Measurements from ENCODE around the gene MORN4. TPM values are rescaled to one million over a fixed set of nuclear protein-coding genes. Genes with fewer than 3 reads are reported as not detected.
"Not testable (repeated sequence)": the region's sequence is repeated elsewhere in the genome, so short reads cannot be mapped to it uniquely, and the experiment has no call there.

The MORN4 gene
- 1.6 and 3.4 TPM in 2 replicates for total RNA-seq (2014; rRNA removed; shearing (Covaris generic))

DNA sequence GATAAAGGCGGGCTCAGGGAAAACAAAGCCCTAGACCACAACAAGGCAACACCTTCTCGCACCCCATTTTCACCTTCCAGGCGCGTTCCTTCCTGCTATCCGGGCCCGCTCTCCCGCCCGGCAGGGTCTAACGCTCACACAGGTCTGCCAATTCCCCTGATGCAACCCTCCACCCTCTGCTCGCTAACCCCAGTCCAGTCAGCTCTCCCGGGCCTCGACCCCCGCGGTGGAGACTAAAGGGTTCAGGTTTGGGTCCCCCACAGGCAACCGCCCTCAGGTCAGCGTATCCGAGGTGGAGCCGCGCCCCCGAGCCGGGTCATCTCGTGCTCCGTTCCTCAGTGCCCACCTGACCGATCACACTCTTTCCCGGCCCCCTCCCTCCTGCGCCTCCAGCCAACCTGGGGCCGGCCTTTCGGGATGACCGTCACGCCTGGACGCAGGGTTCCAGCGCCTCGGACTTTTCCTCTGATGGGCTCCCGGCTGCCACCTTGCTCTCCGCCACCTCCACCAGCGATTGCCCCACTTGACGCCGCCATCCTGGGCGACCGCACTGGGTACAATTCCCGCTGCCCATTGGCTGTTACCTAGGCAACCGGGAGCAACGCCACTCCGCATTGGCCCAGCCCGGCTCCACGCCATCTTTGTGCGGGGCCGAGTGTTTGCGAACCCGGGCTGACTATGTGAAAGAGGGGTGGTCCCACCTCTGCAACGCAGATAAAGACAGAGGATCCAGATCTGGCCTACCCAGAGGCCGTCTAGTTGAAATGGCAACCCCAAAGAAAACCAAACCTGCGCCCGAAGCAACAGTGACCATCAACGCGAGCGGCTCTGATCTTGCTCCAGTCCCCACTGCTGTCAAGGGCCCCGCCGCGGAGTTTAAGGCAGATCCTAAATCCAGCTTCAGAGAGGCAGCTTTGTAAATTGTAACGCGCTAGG, at the start of gene MORN4:
Gene MORN4, minus strand, starts transcription at position 552 of the 936 bp plus-strand sequence. CDS start 13,847 bp downstream, outside the sequence.
- peak; percentile 91 for DNase-seq (ENCODE audit: low read depth)

GRCh38 chr10:97682042-97682441, 48.7 kb upstream of the MORN4 start:
- no peak for DNase-seq (ENCODE audit: low read depth)

GRCh38 chr10:97679594-97679993, 46.3 kb upstream of the MORN4 start:
- DNase-seq (ENCODE audit: low read depth) = no peak

- peak; percentile 45 for DNase-seq (ENCODE audit: low read depth)
Measured at GRCh38 chr10:97676770-97677581, 43.7 kb upstream of the MORN4 start.

DNA sequence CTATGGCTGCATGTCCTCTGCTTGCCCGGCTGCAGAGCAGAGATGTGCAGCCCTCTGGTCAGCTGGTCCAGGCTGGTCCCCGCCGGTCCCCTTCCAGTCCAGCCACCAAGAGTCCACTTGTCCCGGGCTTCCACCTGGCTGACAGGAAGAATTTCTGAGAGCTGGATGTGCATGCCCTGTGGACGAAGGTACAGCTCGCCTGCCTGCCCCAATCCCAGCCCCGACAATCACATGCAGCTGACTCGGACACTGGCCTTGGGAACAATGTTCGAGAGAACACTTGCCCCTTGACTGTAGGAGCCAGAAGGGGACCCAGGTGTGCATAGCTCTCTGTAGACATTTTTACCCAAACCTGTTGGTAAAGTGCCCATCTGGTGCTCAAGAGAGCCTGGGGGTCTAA, 41.9 kb upstream of the MORN4 start:
- no peak for DNase-seq (ENCODE audit: low read depth)

DNA sequence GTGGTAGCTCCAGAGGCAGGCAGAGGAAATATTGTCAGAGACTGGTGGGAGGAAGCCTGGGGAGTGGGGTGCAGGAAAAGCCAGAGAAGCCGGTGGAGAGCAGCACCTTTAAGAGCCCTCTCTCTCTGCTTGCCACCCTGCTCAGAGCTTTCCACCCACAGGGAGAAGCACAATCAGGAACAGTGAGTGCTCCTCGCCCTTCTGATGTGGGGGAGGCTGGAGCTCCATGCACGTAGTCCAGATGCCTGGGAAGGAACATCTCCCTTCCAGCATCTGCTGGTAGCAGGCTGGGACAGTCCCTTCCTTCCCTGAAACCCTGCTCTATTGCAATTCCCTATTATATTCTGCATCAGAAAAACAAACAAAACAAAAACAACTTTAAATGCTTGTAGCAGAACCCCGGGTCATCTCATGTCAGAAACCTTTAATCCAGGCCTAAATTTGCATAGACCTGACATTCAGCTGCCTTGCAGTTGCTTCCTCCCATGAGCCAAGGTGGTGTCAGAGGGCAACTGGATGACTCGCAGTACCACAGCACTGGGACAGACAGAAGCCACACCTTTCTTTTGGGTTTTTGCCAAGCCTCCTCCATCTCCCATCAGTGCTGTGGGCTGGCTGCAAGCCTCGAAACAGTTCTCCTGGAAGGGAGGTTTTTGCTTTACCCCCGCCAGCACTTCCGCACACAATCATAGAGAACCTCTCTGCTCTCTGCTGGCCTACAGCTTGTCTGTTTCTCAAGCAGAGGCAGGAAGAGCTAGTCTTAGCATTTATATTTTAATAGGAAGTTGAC, 40.6 kb upstream of the MORN4 start:
- peak; percentile 19 for DNase-seq (ENCODE audit: low read depth)

GRCh38 chr10:97669571-97669970, 36.3 kb upstream of the MORN4 start:
- DNase-seq (ENCODE audit: low read depth) = no peak

- DNase-seq (ENCODE audit: low read depth) = no peak
Measured at GRCh38 chr10:97667463-97667862, 34.2 kb upstream of the MORN4 start.

- DNase-seq (ENCODE audit: low read depth) = no peak
Measured at GRCh38 chr10:97666992-97667391, 33.7 kb upstream of the MORN4 start.

- no peak for DNase-seq (ENCODE audit: low read depth)
Measured at GRCh38 chr10:97664282-97664850, 31.1 kb upstream of the MORN4 start.

DNA sequence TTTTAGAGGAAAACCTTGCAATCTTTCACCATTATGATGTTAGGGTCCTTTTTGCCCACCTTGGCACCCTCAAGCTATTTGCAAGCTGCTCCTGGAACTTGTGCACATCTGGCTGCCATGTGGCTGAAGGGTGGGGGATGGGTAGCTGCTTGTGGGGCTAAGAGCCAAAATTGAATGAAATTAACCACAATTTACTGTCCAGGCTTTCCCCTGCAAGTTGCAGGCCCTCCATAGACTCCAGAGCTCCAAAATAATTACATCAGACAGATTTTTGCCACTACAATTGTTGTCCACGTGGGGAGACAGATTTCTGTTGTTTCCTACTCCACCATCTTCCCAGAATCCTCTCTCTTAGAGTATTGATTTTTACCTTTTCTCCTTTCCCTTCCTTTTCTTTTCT, 26.3 kb upstream of the MORN4 start:
- DNase-seq (ENCODE audit: low read depth) = no peak

- no peak for DNase-seq (ENCODE audit: low read depth)
Measured at GRCh38 chr10:97656777-97657176, 23.5 kb upstream of the MORN4 start.

DNA sequence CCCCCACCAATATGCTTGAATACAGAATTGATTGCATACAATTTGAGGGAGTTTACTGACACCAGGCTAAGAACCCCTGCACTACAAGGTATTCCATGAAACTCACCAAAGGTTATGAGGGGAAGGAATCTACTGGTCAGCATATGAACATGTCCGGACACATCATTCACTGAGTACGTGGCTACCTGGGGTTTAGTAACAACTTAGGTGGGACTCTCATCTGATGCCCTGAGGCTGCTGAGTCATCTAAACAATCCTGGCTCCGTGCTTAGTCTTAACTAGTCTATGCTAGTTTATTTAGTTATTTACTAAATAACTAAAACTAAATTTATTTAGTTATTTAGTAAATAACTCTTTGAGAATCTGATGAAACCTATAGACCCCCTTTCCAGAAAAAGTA, 18.5 kb upstream of the MORN4 start:
- no peak for DNase-seq (ENCODE audit: low read depth)

- no peak for DNase-seq (ENCODE audit: low read depth)
Measured at GRCh38 chr10:97650726-97651125, 17.4 kb upstream of the MORN4 start.

- DNase-seq (ENCODE audit: low read depth) = not testable (repeated sequence)
Measured at GRCh38 chr10:97649405-97649750, 16.1 kb upstream of the MORN4 start.

GRCh38 chr10:97648562-97649404, 15.5 kb upstream of the MORN4 start:
- DNase-seq (ENCODE audit: low read depth) = peak; percentile 85

- DNase-seq (ENCODE audit: low read depth) = no peak
Measured at GRCh38 chr10:97647556-97647955, 14.3 kb upstream of the MORN4 start.

- no peak for DNase-seq (ENCODE audit: low read depth)
Measured at GRCh38 chr10:97644936-97645335, 11.6 kb upstream of the MORN4 start.

DNA sequence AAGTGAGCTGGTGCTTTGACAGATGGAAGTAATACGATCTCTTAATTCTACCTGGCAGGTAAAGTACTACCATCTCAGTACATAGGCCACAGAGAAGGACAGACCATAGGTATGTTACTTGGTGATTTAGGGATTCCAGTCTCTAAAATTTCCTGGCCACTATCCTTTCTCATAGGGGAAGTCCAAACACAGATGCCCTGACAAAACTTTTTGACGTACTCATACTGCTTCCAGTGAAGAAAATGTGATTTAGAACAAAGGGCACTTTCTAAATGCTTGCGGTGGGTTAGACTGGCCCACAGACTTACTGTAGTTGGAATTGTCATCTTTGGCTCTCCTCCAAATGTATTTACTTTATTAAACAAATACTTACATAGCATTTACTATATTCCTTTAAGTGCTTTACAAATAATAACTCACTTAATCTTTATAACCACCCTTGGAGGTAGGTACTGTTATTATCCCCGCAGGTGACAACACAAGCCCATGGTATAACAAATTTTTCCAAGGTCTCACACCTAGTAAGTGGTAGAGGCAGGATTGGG, 10.2 kb upstream of the MORN4 start:
- no peak for DNase-seq (ENCODE audit: low read depth)

DNA sequence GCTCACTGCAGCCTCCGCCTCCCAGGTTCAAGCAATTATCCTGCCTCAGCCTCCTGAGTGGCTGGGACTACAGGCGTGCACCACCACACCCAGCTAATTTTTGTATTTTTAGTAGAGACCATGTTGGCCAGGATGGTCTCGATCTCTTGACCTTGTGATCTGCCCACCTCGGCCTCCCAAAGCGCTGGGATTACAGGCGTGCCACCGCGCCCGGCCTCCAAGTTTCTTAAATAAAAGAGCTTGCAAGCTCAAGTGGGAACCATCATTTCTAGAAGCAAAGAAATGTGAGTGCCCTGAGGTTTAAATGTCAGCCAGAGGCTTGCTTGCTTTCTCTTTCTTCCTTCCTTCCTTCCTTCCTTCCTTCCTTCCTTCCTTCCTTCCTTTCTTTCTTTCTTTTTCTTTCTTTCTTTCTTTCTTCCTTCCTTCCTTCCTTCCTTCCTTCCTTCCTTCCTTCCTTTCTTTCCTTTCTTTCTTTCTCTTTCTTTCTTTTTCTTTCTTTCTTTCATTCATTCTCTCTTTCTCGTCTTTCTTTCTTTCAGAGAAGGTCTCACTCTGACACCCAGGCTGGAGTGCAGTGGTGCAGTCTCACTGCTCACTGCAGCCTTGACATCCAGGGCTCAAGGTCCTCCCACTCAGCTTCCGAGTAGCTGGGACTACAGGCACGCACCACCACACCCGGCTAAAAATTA, 9.3 kb upstream of the MORN4 start:
- DNase-seq (ENCODE audit: low read depth) = not testable (repeated sequence)
